K562 (cell line): Measurements from ENCODE around the gene NME4. TPM values are rescaled to one million over a fixed set of nuclear protein-coding genes. Genes with fewer than 3 reads are reported as not detected.

ENCODE experiments used
- ATAC-seq: fragments of 200-7000 bp; cut with Tn5 transposase; 3 replicates; pipeline ENCODE4 v1.9.1; 2020; ENCODE audit warnings: moderate library complexity
- BruUV-seq: library from RNA; stranded (reverse); fragments of 400-500 nt; replicated peaks from 2 replicates; lab custom pipeline; 2021; lab: Mats Ljungman, UMichigan
- CTCF ChIA-PET: fragments of 300-600 bp; formaldehyde crosslinking; extraction: SDS; loops from one replicate; lab custom pipeline; 2021; ENCODE audit warnings: low intra/inter-chr PET ratio; lab: Yijun Ruan, JAX
- POLR2A ChIA-PET: fragments of 300-600, 350-650 bp; sonication (Branson Sonifier 250); formaldehyde crosslinking; extraction: SDS; loops from one replicate; lab custom pipeline; 2021; ENCODE audit warnings: antibody characterized with exemption, inconsistent platforms; lab: Yijun Ruan, JAX
- DNase-seq, 4 experiments: peaks; one replicate each; pipeline versions ENCODE4 v3.0.0 to v3.0.0-alpha.2; 2011 to 2018; ENCODE audit warnings: low spot score in 3 of 4, mixed read lengths in 3 of 4; ENCODE audit errors: extremely low read depth in 1 of 4
- FAIRE-seq: peaks from 2 replicates; lab custom pipeline; 2011; peaks lifted over from hg19 to GRCh38; lab: Jason Lieb, UNC
- H2AFZ ChIP-seq: 2 replicates; pipeline ENCODE4 v1.6.0; 2011; ENCODE audit warnings: low read depth, low read length, control low read depth, inconsistent platforms
- H3K27ac ChIP-seq: fragments of 200-600 bp; 3 replicates; pipeline ENCODE4 v1.8.0; 2011; ENCODE audit warnings: low read depth, mild to moderate bottlenecking, control low read depth, inconsistent platforms, low read length, moderate library complexity, mixed read lengths; ENCODE audit errors: extremely low read depth
- H3K27me3 ChIP-seq, 2 experiments: fragments of 300-600 bp in 1 of 2; 2 replicates in 1 of 2; 3 replicates in 1 of 2; pipeline versions ENCODE4 v1.6.0 to v1.8.0; 2011; ENCODE audit warnings: inconsistent platforms in 2 of 2, low read length in 2 of 2, mild to moderate bottlenecking in 1 of 2, mixed read lengths in 1 of 2, moderate library complexity in 1 of 2; ENCODE audit not compliant: control insufficient read depth in 2 of 2, insufficient read depth in 2 of 2
- H3K36me3 ChIP-seq: fragments of 300-600 bp; 3 replicates; pipeline ENCODE4 v1.8.0; 2011; ENCODE audit warnings: mild to moderate bottlenecking, low read length, inconsistent platforms; ENCODE audit not compliant: control insufficient read depth, insufficient read depth
- H3K4me1 ChIP-seq, 2 experiments: fragments of 200-600 bp in 1 of 2; replicated peaks in 1 of 2; 2 replicates in 1 of 2; 3 replicates in 1 of 2; pipeline versions ENCODE4 v1.5.1 to v1.8.0; 2011; ENCODE audit warnings: inconsistent platforms in 2 of 2, low read length in 2 of 2, mild to moderate bottlenecking in 1 of 2, mixed read lengths in 1 of 2, moderate library complexity in 1 of 2; ENCODE audit not compliant: control insufficient read depth in 2 of 2, insufficient read depth in 2 of 2
- H3K4me2 ChIP-seq: 2 replicates; pipeline ENCODE4 v1.6.1; 2011; ENCODE audit warnings: low read length, control low read depth, inconsistent platforms, mixed read lengths; ENCODE audit not compliant: insufficient read depth
- H3K4me3 ChIP-seq: fragments of 200-600 bp; sonication (generic), shearing (Covaris generic); 2 replicates; pipeline ENCODE4 v1.5.1; 2016; ENCODE audit warnings: control low read depth, inconsistent platforms
- H3K79me2 ChIP-seq: fragments of 200-600 bp; 3 replicates; pipeline ENCODE4 v1.8.0; 2011; ENCODE audit warnings: low read length, inconsistent platforms; ENCODE audit not compliant: control insufficient read depth, insufficient read depth
- H3K9ac ChIP-seq, 2 experiments: 2 replicates each; pipeline versions ENCODE4 v1.6.0 to v1.6.1; 2011; ENCODE audit warnings: low read depth in 2 of 2, low read length in 2 of 2, control low read depth in 1 of 2, inconsistent platforms in 1 of 2, mild to moderate bottlenecking in 1 of 2, mixed read lengths in 1 of 2; ENCODE audit not compliant: insufficient read depth in 1 of 2
- H3K9me1 ChIP-seq: one replicate; pipeline ENCODE4 v1.6.0; 2011; ENCODE audit warnings: inconsistent platforms, mild to moderate bottlenecking, low read length, moderate library complexity; ENCODE audit not compliant: control insufficient read depth, insufficient read depth
- H3K9me3 ChIP-seq: replicated peaks from 2 replicates; pipeline ENCODE4 v1.5.1; 2011; ENCODE audit warnings: low read depth, low read length, inconsistent platforms; ENCODE audit not compliant: control insufficient read depth, insufficient read depth
- H4K20me1 ChIP-seq: replicated peaks from 2 replicates; pipeline ENCODE4 v1.6.1; 2011; ENCODE audit warnings: low read length, inconsistent platforms, mixed read lengths; ENCODE audit not compliant: control insufficient read depth, insufficient read depth
- BCL6 ChIP-seq: fragments of 250-450 bp; sonication (Bioruptor Pico); IDR thresholded peaks from 2 replicates; pipeline ENCODE4 v1.4.0; 2020
- CREM ChIP-seq: IDR thresholded peaks from 2 replicates; pipeline ENCODE4 v1.6.1; 2014; ENCODE audit warnings: antibody characterized with exemption, low read depth
- GTF2E2 ChIP-seq: fragments of 200-800 bp; sonication (Bioruptor generic); IDR thresholded peaks from 2 replicates; pipeline ENCODE4 v1.6.1; 2016; ENCODE audit warnings: missing genetic modification characterization, missing compliant biosample characterization
- ZBTB7A ChIP-seq: IDR thresholded peaks from 2 replicates; pipeline ENCODE4 v1.6.1; 2011; ENCODE audit warnings: low read depth, mild to moderate bottlenecking, low read length, moderate library complexity, borderline replicate concordance; ENCODE audit not compliant: control insufficient read depth
- ZNF143 ChIP-seq: sonication (generic); formaldehyde crosslinking; IDR thresholded peaks from 2 replicates; pipeline ENCODE4 v1.9.0; 2022; ENCODE audit warnings: mild to moderate bottlenecking, missing genetic modification reagents
- WGBS: fragments of 100-300 bp; shearing (Covaris generic); methylation state at CpG from one replicate; pipeline ENCODE4 v1.1.6; 2016; ENCODE audit warnings: low coverage, mixed read lengths; ENCODE audit not compliant: insufficient coverage; ENCODE audit errors: missing lambda C conversion rate; 5-methylcytosine and 5-hydroxymethylcytosine counted together
- in situ Hi-C: fragments of 300-500 bp; cut with MboI; formaldehyde crosslinking; loops from 4 replicates; pipeline ENCODE4 v1.15.0; 2018; ENCODE audit warnings: inconsistent platforms, mixed read lengths
- intact Hi-C: fragments of 100-400 bp; cut with micrococcal nuclease; formaldehyde crosslinking; loops from 2 replicates; pipeline ENCODE4 v1.14.2; 2022
- polyA plus RNA-seq, 8 experiments: library from polyadenylated mRNA; depleted of rRNA in 4 of 8; stranded (reverse) in 5 of 8; unstranded in 3 of 8; fragments of >200 nt; fragmentation: Nextera tagmentation in 2 of 8; fragmentation: Illumina TruSeq in 1 of 8; extraction: Ambion mirVana in 2 of 8; extraction: Trizol in 1 of 8; gene quantifications; 2 replicates each; pipeline versions ENCODE4 v1.2.1 to v1.2.3, GENCODE V29; 2011 to 2014; ENCODE audit warnings: inconsistent platforms in 1 of 8, missing spikeins in 1 of 8
- total RNA-seq, 7 experiments: library from RNA; depleted of rRNA in 6 of 7; stranded (reverse); fragments of >200 nt in 6 of 7; fragmentation: Illumina TruSeq in 2 of 7; extraction: Trizol in 2 of 7; gene quantifications; 2 replicates each; pipeline versions ENCODE4 v1.2.1 to v1.2.3, GENCODE V29; 2011 to 2021; ENCODE audit warnings: low replicate concordance in 1 of 7
- TF ChIP-seq, protein P1 (sequence below): fragments of 200-800 bp; sonication (Bioruptor generic); IDR thresholded peaks from 2 replicates; pipeline ENCODE4 v1.6.1; 2016; ENCODE audit warnings: missing genetic modification characterization, missing compliant biosample characterization

Gene NME4
- total and polyA plus RNA-seq, 9 of the 15 experiments (the other 6 are each of a cell fraction or from before 2014, with no cell fraction given), result 15.4 to 264 (median 139) TPM

DNA sequence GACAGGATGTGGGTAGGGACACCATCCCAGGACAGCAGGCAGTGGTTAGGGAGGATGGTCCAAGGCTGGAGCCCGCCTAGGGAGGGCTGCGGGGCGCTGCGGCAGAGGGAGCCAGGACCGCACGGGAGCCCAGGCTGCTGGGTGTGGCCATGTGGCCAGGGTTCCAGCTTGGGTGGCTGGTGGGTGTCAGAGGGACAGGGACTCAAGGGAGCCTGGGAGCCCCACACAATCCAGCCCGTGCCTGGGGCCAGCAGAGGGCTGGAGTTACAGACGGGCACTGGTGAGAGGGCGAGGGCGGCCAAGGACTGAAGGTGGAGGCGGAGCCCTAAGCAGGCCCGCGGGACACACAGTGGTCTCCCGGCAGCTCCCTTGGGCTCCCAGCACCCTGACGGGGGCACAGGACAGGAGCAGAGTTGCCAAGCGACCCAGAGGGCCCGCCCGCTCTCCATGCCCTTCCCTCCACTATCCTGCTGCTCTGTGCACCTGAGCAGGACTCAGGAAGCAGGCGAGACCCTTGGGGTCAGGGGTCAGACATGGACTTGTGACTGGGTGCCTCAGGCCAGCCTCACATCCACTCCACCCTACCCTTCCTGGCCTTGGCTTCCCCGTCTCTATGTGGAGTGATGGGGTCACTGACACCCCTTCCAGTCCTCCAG lies 33.8 kb upstream of the NME4 start:
- H3K4me3 ChIP-seq, result no peak overlapping the region
- peaks cover 24% of the 10 kb centered on the region; the same call in 2 of the 3 replicates for H3K36me3 ChIP-seq
- DNase-seq (no peak), FAIRE-seq (no peak), ATAC-seq (peak; percentile 7; the same call in 1 of the 3 replicates)
- in situ Hi-C loops (no loop called here), intact Hi-C loops (no loop called here)
- H3K9me3 ChIP-seq, result no peaks in the 10 kb centered on the region
- H3K9ac ChIP-seq, result peak overlapping the region in 1 of 2 experiments; percentile 74; a peak in 2 of 4 replicates
- no peak overlapping the region for H3K4me2 ChIP-seq
- CTCF ChIA-PET, result interaction anchor here (0.9 to 1.0 kb wide), 2 partner anchors 256 to 297 kb away, joined by 3 to 8 read pairs; no protein-coding TSS in a partner anchor
- no peaks in the 10 kb centered on the region for H3K79me2 ChIP-seq
- peaks cover 6 to 79% of the 10 kb centered on the region in 2 experiments; a peak in 4 of 5 replicates for H3K4me1 ChIP-seq
- TF ChIP-seq ZNF143, result no peak
- peaks cover 4% of the 10 kb centered on the region for H3K9me1 ChIP-seq
- H4K20me1 ChIP-seq, result no peaks in the 10 kb centered on the region
- no peaks in the 10 kb centered on the region for H3K27me3 ChIP-seq
- 33% methylated on average over 12 of the region's 20 CpGs for WGBS
- BruUV-seq, result no TSS peak
- POLR2A ChIA-PET, result interaction anchor here (0.6 to 1.6 kb wide), 6 partner anchors 9 to 321 kb away, joined by 3 to 4 read pairs (median 4); partner anchors contain the start of gene JMJD8
- no peak overlapping the region for H3K27ac ChIP-seq
- H2AFZ ChIP-seq, result no peak overlapping the region

DNA sequence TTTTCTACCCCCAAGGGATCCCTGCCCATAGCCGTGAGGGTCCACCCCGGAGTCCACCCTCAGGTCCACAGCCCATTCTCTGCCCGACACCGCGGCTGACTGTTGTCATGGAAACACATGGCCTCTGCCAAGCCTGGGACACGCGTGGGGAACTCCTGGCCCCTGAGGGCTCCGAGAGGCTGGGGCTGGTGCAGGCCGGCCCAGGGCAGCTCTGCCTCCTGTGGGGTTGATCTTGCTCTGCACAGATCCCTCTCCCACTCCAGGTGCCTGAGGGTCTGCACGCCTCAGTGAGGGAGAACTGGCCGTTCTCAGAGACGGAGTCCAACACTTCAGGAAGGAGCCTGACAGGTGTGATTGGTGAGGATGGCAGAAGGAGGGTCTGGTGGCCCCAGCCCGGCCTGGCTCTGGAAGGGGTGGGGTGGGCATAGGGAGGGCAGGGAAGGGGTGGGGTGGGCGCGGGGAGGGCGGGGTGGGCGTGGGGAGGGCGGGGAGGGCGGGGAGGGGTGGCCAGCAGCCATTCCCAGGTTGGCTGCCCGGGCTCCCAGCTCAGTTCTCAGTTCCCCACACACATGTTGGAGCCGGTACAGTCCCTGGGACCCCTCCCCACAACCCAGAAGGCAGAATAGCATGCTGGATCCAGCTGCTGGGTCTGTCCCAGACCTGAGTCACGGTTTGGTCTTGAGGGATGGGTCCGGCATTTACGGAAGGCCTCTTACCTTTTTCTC lies 33.1 kb upstream of the NME4 start:
- in situ Hi-C loops, result no loop called here
- DNase-seq, result no peak
- peaks cover 6 to 82% of the 10 kb centered on the region in 2 experiments; a peak in 4 of 5 replicates for H3K4me1 ChIP-seq
- TF ChIP-seq GTF2E2 (tag), result no peak
- TF ChIP-seq BCL6, result no peak
- no peak for TF ChIP-seq CREM
- TF ChIP-seq, protein P1, sequence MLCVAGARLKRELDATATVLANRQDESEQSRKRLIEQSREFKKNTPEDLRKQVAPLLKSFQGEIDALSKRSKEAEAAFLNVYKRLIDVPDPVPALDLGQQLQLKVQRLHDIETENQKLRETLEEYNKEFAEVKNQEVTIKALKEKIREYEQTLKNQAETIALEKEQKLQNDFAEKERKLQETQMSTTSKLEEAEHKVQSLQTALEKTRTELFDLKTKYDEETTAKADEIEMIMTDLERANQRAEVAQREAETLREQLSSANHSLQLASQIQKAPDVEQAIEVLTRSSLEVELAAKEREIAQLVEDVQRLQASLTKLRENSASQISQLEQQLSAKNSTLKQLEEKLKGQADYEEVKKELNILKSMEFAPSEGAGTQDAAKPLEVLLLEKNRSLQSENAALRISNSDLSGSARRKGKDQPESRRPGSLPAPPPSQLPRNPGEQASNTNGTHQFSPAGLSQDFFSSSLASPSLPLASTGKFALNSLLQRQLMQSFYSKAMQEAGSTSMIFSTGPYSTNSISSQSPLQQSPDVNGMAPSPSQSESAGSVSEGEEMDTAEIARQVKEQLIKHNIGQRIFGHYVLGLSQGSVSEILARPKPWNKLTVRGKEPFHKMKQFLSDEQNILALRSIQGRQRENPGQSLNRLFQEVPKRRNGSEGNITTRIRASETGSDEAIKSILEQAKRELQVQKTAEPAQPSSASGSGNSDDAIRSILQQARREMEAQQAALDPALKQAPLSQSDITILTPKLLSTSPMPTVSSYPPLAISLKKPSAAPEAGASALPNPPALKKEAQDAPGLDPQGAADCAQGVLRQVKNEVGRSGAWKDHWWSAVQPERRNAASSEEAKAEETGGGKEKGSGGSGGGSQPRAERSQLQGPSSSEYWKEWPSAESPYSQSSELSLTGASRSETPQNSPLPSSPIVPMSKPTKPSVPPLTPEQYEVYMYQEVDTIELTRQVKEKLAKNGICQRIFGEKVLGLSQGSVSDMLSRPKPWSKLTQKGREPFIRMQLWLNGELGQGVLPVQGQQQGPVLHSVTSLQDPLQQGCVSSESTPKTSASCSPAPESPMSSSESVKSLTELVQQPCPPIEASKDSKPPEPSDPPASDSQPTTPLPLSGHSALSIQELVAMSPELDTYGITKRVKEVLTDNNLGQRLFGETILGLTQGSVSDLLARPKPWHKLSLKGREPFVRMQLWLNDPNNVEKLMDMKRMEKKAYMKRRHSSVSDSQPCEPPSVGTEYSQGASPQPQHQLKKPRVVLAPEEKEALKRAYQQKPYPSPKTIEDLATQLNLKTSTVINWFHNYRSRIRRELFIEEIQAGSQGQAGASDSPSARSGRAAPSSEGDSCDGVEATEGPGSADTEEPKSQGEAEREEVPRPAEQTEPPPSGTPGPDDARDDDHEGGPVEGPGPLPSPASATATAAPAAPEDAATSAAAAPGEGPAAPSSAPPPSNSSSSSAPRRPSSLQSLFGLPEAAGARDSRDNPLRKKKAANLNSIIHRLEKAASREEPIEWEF (CRISPR knock-in tag), result no peak
- TF ChIP-seq ZBTB7A, result peak; percentile 25; the same call in 1 of the 2 replicates

More for the DNA sequence above, 33.1 kb upstream of the NME4 start:
- H3K9ac ChIP-seq, result peak overlapping the region in 1 of 2 experiments; percentile 85; a peak in 3 of 4 replicates
- BruUV-seq, result no TSS peak
- no peak overlapping the region for H2AFZ ChIP-seq
- 42% methylated on average over 17 of the region's 24 CpGs for whole genome bisulfite sequencing
- intact Hi-C loops, result no loop called here
- peaks cover 4% of the 10 kb centered on the region for H3K9me1 ChIP-seq
- no peaks in the 10 kb centered on the region for H3K9me3 ChIP-seq
- POLR2A ChIA-PET, result interaction anchor here (0.6 to 0.8 kb wide), 2 partner anchors 11 to 186 kb away, joined by 3 to 4 read pairs; no protein-coding TSS in a partner anchor
- peaks cover 2% of the 10 kb centered on the region; the same call in 1 of the 3 replicates for H3K79me2 ChIP-seq
- H4K20me1 ChIP-seq, result no peaks in the 10 kb centered on the region
- no peak overlapping the region for H3K27ac ChIP-seq
- CTCF ChIA-PET, result no interaction called here
- no peak overlapping the region for H3K4me3 ChIP-seq
- no peaks in the 10 kb centered on the region for H3K27me3 ChIP-seq
- FAIRE-seq (no peak), ATAC-seq (no peak)
- peaks cover 31% of the 10 kb centered on the region; the same call in 2 of the 3 replicates for H3K36me3 ChIP-seq
- no peak overlapping the region for H3K4me2 ChIP-seq
